NCI-H1436 treated with DMSO at 0.1 percent for 48 hours (cell line): ENCODE data around the gene CCDC116.
"Not testable (repeated sequence)": the region's sequence is repeated elsewhere in the genome, so short reads cannot be mapped to it uniquely, and the experiment has no call there.

Source experiments
- DNase-seq: peaks from one replicate; lab custom pipeline; 2025; lab: John Stamatoyannopoulos, UW

The CCDC116 gene

GRCh38 chr22:21652010-21652546, 19.5 kb downstream of the CCDC116 start:
- peak; percentile 55 for DNase-seq

DNA sequence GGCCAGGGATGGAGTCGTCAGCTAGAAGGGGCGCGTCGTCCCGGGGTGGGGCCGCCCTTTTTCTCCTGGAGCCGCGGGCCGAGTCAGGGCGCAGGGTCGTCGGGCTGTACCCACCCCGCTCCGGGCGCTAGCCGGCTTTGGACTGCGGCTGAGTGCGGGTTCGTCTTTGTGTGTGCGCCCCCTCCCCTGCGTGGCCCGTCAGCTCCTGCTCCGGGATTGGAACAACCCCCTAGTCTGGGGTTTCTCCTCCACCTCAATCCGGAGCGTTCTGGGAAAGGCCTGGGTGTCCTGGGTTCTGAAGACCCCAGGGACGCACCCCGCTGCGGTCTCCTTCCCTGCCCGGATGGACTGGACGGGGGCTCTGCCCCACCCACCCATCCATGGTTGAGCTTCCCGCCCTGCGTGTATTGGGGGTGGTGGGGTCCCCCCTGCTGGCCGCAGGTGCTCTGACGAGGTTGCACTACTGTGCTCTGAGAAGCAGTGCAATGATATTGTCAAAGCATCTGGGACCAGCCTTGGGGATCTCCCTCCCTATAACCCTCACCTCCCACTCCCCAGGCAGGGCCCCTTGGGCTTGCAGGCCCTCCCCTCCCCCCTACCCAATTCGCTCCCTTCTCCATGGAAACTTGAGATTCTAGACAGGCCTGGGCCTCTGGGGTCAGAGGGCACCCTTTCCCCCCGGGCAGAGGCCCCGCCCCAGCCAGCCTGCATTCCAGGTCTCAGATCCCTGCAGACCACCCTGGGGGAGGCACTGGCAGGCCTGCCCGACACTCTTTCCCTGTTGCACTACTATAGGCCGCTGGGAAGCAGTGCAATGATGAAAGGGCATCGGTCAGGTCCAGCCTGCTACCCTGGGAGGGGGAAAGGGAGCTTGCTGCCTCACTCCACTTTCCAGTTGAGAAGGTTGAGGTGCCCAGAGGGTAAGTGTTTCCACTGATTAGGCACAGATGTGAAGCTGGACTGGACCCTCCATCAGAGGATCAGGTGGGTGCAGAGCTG, 20.3 kb downstream of the CCDC116 start:
- DNase-seq, result no peak

DNA sequence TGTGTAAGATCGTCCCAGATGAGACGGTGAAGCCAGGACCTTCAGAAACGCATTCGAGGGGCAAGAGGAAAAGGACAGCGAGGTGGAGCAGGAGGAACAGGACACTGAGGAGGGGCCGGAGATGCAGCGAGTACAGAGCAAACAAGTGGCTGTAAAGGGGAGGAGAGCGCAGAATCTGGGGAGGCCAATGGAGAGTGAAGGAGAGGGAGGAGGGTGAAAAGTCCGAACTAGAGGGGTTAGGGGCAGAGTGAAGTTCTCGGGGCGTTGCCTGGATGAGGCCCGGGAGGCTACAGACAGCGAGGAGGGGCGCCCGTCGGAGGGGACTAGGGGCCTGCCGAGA, 24.4 kb downstream of the CCDC116 start:
- DNase-seq, result no peak

- peak; percentile 53 for DNase-seq
Observed at GRCh38 chr22:21657360-21658032, 24.9 kb downstream of the CCDC116 start.

- DNase-seq, result no peak
Observed at GRCh38 chr22:21659864-21660525, 27.4 kb downstream of the CCDC116 start.

GRCh38 chr22:21660904-21661303, 28.3 kb downstream of the CCDC116 start:
- no peak for DNase-seq

- DNase-seq, result no peak
Observed at GRCh38 chr22:21661991-21662390, 29.4 kb downstream of the CCDC116 start.

GRCh38 chr22:21663738-21664137, 31.2 kb downstream of the CCDC116 start:
- DNase-seq, result no peak

DNA sequence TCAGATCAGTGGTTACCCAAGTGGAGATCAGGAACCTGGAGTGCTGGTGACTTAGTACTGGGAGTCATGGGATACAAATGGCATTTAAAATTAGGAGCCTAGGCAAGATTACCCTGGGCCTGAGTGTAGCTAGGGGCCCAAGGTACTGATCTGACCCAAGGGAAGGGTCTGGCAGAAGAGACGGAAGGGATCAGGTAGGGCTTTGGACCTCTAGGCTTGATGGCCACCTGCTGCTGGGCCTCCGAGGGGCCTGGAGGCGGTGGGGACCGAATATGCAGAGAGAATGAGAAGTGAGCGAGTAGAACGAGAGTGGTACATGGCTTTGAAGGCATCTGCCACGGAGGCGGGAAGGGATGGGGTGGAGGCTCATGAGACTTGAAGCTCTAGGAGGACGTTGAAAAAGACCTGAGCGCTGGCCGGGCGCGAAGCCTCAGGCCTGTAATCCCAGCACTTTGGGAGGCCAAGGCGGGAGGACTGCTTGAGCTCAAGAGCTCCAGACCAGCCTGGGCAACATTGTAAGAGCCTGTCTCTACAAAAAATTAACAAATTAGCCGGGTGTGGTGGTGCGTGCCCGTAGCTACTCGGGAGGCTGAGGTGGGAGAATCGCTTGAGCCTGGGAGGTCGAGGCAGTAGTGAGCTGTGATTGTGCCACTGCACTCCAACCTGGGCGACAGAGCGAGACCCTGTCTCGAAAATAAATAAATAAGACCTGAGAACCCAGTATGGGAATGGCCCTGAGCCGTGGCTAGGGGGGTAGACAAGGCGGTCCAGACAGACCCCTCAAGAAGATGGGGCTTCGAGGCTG, 32.7 kb downstream of the CCDC116 start:
- no peak for DNase-seq

GRCh38 chr22:21666786-21667185, 34.2 kb downstream of the CCDC116 start:
- DNase-seq, result no peak

DNA sequence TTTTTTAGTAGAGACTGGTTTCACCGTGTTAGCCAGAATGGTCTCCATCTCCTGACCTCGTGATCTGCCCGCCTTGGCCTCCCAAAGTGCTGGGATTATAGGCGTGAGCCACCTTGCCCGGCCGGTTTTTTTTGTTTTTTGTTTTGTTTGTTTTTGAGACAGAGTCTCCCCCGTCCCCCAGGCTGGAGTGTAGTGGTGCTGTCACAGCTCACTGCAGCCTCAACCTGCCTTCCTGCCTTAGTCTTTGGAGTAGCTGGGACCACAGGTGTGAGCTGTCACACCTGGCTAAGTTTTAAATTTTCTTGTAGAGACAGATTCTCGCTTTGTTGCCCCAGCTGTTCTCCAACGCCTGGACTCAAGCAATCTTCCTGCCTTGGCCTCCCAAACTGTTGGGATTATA, 36.5 kb downstream of the CCDC116 start:
- DNase-seq, result no peak

- DNase-seq, result no peak
Observed at GRCh38 chr22:21672107-21672629, 39.6 kb downstream of the CCDC116 start.

DNA sequence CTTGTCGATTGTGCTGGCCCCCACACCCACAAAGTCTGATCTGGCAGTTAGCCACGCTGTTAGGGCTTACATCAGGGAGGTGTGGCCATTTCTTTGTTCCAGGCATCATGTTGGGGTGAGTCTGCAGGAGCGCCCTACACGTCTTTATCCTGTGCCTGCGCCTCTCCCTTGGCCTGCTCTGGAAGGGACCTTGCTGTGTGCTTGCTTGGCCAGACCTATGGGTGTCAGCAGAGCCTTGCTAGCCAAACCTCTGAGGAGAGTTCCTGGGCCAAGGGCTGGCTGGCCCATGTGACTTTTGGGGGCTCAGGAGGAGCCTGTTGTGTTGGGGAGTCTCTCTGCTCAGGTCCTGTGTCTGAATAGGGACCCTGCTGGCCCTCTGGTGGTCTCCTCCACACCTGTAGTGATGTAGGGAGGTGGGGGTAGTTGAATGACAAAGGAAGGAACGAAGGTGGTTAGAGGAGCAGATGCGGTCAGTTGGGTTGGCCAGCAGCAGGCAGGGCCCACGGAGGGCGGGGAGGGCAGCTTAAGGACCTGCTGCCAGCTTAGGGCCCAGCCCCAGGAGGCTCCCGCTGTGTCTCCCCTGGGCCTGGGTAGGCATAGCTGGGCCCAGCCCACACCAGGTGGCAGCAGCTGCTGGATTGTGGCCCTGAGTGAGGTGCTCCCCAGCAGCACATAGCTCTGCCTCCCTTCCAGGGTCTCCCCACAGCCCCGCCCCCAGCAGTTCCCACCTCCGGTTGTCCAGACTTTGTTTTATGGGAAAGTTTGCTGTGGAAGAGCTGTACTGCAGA, 41.2 kb downstream of the CCDC116 start:
- DNase-seq, result no peak

DNA sequence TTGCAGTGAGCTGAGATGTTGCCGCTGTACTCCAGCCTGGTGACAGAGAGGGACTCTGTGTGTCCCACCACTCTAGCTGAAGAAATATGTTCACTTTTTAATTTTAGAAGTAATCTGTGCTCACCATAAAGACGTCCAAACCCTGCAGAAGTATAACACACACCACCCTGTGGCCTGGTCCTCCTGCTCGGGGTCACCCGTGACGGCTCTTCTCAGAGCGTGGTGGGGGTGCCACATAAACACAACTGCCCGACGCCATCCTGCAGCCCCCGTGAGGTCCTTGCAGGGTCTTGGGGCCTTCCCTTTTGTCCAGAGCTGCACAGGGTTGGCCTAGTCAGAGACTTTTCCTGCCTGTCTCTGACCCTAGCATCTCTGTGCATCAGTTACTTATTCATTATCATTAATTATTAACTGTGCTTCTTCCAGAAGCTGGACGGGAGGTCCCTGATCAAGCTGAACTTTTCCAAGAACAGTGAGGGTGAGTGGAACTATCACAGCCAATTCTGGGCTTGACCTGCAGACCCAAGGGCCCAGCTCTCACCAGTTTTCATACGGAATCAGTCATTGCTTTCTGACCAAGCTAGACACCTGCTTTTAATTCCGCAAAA, 42.2 kb downstream of the CCDC116 start:
- DNase-seq, result no peak

DNA sequence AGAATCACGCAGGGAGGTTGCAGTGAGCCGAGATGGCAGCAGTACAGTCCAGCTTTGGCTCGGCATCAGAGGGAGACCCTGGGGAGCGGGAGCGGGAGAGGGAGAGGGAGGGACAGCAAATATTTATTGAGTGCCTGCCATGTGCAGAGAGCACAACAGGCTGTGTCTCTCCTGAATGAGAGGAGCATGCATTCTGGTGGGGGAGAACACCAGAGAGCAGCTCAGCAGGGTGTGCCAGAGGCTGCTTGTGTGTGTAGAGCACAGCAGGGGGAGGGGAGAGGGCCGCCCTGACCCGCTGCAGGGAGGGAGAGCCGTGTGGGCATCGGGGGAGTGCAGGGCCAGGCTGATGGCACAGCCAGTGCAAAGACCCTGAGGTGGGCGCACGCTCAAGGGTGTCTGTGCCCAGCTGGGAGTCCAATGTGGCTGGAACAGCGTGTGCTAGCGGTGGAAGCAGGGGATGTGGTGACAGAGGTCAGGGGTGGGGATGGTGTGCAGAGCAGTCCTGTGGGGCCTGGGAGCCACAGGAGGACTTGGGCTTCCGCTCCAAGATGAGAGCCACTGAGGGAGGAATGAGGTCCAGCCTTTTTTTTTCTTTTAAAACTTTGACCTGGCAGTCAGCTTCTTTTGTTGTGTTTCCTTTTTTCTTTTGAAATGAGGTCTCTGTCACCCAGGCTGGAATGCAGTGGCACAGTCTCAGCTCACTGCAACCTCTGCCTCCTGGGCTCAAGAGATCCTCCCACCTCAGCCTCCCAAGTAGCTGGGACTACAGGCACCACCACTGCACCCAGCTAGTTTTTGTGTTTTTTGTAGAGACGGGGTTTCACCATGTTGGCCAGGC, 45.3 kb downstream of the CCDC116 start:
- DNase-seq, result no peak

GRCh38 chr22:21678842-21679241, 46.3 kb downstream of the CCDC116 start:
- DNase-seq, result not testable (repeated sequence)

DNA sequence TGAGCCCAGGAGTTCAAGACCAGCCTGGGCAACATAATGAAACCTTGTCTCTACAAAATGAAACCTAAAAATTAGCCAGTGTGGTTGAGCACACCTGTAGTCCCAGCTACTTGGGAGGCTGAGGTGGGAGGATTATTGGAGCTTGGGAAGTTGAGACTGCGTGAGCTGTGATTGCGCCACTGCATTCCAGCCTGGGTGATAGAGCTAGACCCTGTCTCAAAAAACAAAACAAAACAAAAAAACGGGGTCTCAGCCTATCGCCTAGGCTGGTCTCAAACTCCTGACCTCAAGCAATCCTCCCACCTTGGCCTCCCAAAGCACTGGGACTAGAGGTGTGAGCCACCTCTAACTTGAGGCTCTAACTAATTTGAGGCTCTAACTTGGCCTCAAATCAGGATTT, 46.8 kb downstream of the CCDC116 start:
- DNase-seq, result no peak

DNA sequence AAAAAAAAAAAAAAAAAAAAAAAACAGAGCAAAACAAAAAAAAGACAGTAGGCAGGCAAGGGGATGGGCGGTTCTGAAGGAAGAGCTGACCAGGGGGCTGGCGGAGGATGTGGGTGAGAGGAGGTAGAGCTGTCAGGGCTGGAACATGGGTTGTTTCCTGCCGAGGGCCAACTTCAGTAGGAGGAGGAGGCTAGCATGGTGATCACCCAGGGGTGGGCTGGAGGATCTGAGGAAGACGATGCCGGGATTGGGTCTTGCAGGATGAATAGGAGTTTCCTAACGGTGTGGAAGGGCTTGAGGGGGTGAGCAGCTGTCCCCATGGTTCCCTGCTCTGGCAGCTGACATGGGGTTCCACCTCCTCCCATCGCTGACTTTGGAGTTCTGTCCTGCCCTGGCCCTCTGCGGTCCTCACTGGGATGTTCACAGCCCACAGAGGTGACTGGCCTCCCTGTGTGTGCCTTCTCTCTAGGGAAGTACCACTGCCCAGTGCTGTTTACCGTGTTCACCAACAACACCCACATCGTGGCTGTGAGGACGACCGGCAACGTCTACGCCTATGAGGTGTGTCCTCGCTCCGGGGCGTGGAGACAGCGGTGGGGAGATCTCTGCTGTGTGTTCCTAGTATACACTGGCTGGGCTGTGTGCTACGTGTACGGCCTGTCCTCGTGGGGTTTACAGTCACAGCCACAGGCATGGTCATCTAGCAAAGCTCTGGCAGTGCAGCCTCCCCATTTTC, 48.4 kb downstream of the CCDC116 start:
- no peak for DNase-seq
